HS-27A (cell line): ENCODE results near the gene RAB44.
"Not testable (repeated sequence)": the region's sequence is repeated elsewhere in the genome, so short reads cannot be mapped to it uniquely, and the experiment has no call there.

ENCODE experiments used
- DNase-seq: peaks from one replicate; pipeline ENCODE4 v3.0.0-alpha.2; 2012; ENCODE audit warnings: low read depth, missing footprints

Gene RAB44

GRCh38 chr6:36697481-36697903, at the start of gene RAB44:
Gene RAB44, plus strand, starts transcription at chr6:36697826. Its CDS starts 6,410 bp downstream, at chr6:36704236.
- no peak for DNase-seq

- DNase-seq, result no peak
Observed at GRCh38 chr6:36649086-36649485, 48.5 kb upstream of the RAB44 start.

- no peak for DNase-seq
Observed at GRCh38 chr6:36649701-36650484, 47.7 kb upstream of the RAB44 start.

DNA sequence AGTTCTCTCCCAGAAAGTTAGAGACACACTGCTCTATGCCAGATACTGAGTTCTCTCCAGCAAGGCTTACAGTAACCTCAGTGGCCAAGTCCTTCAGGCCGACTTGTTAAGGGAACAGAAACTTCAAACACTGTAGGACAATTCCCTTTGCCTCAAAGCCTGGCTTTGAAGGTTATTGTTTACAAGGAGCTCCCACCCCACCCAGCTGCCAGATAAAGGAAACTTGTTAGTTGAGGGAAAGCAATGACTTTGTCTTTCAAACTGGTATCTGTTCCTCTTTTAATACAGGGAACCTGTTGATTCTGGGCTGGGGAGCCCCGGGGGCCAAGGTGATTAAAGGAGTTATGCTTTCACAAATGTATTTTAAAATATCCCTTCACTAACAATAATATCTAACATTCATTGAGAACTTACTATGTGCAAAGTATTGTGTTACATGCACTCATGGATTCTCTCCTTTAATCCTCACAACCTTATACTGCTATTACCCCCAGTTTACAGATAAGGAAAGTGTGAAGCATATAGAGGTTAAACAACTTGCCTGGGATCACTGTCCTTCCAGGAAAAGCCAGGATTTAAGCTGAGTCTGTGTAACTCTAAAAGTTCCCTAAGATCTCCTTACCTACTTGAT, 46.7 kb upstream of the RAB44 start:
- no peak for DNase-seq

GRCh38 chr6:36651659-36652379, 45.8 kb upstream of the RAB44 start:
- DNase-seq, result no peak

GRCh38 chr6:36654469-36654868, 43.2 kb upstream of the RAB44 start:
- DNase-seq, result not testable (repeated sequence)

GRCh38 chr6:36655085-36655724, 42.4 kb upstream of the RAB44 start:
- no peak for DNase-seq

DNA sequence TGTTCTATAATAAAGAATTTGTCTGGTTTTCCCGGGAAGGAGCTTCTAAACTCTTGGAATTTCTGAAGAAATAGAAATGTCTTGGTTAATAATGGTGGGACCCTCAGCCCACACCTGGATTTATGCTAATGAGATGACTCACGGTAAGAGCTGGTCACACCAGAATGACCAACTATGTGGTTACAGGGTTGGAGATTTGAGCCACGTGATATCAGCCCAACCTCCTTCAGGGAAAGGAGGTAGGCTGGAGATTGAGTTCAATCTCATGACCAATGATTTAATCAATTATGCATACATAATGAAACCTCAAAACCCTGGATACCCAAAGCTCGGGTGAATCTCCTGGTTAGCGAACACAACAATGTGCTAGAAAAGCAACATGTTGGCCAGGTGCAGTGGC, 41.2 kb upstream of the RAB44 start:
- no peak for DNase-seq

DNA sequence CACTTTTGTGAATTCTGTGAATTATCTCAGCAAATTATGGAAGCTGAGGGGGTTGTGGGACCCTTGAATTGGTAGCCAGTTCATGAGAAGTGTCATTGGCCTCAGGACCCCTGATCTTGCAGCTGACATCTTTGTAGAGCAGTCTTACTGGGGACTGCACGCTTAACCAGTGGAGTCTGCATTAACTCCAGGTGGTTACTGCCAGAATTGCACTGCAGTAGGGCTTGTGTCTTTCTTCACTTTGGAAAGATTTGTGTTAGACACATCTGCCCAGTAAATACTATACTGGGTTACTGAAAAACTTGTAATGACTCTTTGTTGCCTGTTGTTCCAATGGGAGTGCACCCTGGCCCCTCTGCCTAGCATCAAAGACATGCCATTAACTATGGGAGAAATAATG, 40.4 kb upstream of the RAB44 start:
- no peak for DNase-seq

DNA sequence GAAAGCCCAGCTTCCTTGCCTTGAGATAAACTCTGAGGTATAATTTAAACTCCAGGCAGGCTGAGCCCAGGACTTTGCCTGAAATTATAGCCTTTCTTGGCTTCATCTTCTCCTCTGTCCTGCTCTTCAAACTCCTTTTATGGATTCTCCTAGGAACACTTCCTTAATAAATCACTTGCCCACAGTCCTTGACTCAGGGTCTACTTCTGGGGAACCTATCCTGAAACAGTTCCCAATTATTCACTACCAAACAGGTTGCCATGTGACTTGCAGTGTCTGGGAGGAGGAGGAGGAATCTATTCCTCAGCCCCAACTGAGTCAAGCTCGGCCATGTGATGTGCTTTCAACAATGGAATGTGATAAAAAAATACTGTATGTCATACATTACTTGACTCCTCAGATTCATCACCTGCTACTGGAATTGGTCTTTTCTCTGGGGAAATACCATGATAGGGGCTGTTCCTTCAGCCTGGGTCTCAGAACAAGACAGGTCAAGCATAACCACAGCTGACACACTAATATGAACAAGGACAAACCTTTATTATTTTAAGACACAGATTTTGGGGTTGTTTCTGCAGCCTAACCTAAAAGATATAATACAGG, 39.6 kb upstream of the RAB44 start:
- DNase-seq, result no peak

- no peak for DNase-seq
Observed at GRCh38 chr6:36659271-36659670, 38.4 kb upstream of the RAB44 start.

DNA sequence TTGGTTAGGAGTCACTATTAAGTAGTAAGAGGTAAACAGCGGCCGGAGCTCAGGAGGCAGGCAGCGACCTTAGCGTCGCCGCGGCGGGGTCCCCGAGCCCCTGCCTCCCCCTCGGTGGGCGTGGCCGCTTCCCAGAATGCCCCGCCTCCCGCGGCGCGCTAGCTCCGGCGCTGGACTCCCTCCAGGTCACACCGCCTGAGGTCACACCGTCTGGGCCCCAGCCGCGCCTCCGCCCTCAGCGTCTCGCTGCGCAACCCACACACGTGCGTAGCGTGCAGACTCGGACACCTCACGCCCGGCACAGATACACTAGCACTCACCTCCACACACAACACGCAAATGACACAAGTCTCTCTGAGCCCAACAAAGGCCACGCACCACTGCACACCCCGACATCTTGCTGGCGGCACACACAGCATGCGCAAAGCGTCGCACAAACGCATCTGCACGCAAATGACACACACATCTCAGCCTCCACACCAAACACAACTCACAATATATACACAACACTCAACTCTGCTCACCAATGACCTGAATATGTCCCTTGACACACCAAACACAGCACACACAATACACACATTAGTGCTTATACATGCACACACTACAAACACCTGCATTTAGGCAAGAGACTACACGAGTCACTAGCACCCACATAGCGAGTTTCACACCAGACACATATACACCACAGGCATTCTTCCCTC, 36.7 kb upstream of the RAB44 start:
- DNase-seq, result no peak

- no peak for DNase-seq
Observed at GRCh38 chr6:36662380-36662779, 35.2 kb upstream of the RAB44 start.

GRCh38 chr6:36662827-36663256, 34.8 kb upstream of the RAB44 start:
- DNase-seq, result no peak

DNA sequence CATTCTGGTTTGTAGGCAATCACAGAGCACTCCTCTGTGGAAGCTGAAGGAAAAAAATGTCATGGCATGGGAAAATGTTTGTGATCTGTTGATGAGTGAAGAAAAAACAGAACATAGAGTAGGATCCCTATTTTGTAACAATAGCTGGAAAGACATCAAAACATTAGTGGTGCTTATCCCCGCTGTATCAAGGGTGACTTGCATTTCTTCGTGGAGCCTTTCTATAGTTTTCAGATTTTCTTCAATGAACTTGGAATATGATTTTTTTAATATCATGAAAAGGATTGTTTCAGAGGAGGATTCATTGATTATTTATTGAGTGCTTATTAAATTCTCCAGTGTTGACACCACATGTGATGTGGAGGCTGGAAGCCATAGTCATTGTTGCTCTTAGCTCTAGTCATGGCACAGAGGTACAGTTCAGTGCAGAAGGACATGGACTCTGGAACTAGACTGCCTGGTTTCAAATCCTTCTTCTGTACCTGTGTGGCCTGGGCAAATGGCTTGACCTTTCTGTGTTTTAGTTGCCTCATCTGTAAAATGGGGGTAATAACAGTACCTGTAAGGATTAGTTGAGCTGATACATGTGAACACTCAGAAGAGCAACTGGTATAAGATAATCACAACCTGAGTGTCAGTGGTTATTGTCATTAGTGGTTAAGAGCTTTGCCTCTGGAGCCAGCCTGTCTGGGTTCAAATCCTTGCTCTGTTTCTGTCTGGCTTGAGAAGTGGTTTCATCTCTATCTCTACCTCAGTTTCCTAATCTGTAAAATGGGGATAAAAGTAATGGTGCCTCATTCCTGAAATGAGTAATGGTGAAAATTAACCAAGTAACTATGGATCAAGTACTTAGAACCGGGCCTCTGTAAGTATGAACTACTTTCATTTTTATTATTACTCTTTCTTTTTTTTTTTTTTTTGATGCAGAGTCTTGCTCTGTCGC, 33.9 kb upstream of the RAB44 start:
- DNase-seq, result no peak

DNA sequence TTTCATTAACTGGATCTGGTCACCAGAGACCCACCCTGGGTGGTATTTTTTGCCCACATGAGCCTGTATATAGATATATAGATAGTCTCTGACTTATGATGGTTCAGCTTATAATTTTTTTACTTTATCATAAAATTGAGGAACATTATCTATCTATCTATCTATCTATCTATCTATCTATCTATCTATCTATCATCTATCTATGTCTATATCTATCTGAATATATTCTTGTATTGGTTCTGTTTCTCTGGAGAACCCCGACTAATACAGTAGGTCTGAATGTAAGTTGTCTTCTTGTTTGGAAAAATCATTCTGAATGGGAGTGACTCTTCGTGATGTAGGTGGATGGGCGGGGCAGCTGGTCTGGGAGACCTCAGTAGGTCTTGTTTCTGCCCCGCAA, 32.4 kb upstream of the RAB44 start:
- no peak for DNase-seq

GRCh38 chr6:36666287-36666686, 31.3 kb upstream of the RAB44 start:
- no peak for DNase-seq

DNA sequence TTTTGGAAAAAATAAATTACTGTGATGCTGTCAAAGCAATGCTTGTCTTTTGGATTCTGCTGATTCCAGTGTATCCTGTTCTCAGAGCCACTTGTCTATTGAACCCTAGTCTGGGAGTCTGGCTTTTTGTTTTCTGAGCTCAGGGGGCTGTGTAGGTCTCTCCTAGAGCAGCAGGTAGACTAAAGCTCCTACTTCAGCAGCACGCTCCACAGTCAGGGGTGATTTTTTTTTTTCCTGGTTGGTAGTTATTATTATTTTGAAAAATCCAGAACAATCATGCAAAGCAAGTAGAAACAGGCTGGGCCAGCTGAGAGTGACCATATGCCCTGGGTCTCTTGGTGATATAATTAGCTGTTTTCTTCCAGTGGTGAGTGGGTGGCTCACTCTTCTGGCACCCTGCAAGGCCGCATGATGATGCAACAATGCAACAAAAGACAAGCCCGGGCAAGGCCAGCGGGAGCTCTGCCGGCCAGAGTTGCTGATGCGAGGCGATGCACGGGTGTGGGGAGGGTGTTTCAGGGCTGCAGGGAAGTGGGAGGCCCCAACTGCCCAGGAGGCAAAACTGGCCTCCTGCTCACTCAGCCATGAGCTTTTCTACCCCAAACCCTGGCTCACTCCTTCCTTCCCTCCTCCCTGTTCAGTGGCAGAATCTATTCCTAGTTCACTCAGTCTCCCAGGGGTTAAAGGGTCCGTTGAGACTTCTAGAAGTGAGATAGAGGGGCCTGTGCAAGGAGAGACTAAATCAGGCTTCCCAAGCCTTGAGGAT, 30.6 kb upstream of the RAB44 start:
- no peak for DNase-seq

DNA sequence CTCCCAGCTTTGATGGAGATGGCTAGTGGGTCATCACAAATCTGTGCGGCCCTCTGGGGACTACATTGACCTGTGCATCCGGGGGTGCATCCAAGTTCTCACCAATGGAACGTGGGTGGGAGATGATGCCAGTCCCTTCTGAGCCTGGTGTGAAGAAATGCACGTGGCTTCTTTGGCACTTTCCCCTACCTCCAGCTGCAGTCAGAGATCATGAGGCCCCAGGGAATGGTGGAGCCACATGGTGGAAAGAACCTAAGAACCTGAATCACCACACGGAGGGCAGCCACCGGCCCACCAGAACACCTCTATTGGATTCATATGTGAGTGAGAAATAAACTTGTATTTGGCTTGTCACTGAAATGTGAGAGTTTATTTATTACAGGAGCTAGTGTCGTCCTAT, 29.0 kb upstream of the RAB44 start:
- DNase-seq, result no peak

DNA sequence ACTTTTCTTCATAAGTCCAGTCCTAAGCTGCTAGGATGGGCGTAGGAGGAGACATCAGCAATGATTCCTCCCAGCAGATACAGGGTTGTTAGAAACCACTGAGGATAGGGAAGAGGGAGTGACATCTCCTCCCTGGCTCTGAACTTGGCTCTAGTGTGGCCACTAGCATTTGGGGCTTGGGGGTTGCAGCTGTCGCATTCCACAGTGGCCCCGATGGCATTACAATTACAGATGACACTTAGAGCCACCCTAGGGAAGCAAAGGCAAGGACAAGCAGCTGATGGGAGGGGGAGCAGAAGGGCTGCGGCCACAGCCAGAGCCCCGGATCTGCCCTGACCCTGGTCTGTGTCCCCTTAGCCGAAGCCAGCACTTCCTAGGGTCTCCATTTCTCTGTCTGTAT, 28.6 kb upstream of the RAB44 start:
- DNase-seq, result no peak
